Ovary (tissue), 9 donors: ENCODE measurements around the gene KLC3. TPM values are rescaled to one million over a fixed set of nuclear protein-coding genes. Genes with fewer than 3 reads are reported as not detected.

ENCODE experiments used
- DNase-seq, 5 donors: peaks; one replicate each; pipeline ENCODE4 v3.0.0-alpha.2; 2019 to 2020
- H3K27ac ChIP-seq, 2 donors: fragments of 200-600 bp; one replicate each; pipeline versions ENCODE4 v1.5.1 to v1.8.0; 2019 to 2022
- H3K27me3 ChIP-seq: fragments of 200-600 bp; one replicate; pipeline ENCODE4 v1.8.0; 2022
- H3K36me3 ChIP-seq: fragments of 200-600 bp; sonication (generic); one replicate; pipeline ENCODE4 v1.5.1; 2019
- H3K4me1 ChIP-seq: one replicate; pipeline ENCODE4 v1.8.1; 2013; ENCODE audit warnings: mild to moderate bottlenecking, moderate library complexity; ENCODE audit not compliant: insufficient read depth
- H3K4me3 ChIP-seq: fragments of 200-600 bp; sonication (generic); one replicate; pipeline ENCODE4 v1.5.1; 2017
- H3K9me3 ChIP-seq, 2 donors: fragments of 200-600 bp in 1 of 2; sonication (generic) in 1 of 2; one replicate each; pipeline versions ENCODE4 v1.5.1 to v1.8.1; 2013 to 2019; ENCODE audit warnings: mild to moderate bottlenecking in 1 of 2, moderate library complexity in 1 of 2
- EP300 ChIP-seq: sonication (generic); formaldehyde crosslinking; IDR thresholded peaks from one replicate; pipeline ENCODE4 v1.6.1; 2017; ENCODE audit warnings: antibody characterized with exemption
- POLR2A ChIP-seq: fragments of 450-650 bp; IDR thresholded peaks from one replicate; pipeline ENCODE4 v1.6.1; 2017; ENCODE audit warnings: antibody characterized with exemption, mild to moderate bottlenecking, moderate library complexity
- WGBS, 3 donors: extraction: QIAGEN DNeasy Blood & Tissue Kit in 1 of 3; methylation state at CpG; one replicate each; pipeline versions ENCODE4 v1.1.5 to v1.1.7; 2013 to 2017; 5-methylcytosine and 5-hydroxymethylcytosine counted together
- intact Hi-C, 4 donors: fragments of 100-400 bp; cut with DNase I; formaldehyde crosslinking; loops; one replicate each; pipeline versions ENCODE4 v1.11.0 to v1.15.1; 2022 to 2023
- polyA plus RNA-seq, 2 donors: library from polyadenylated mRNA; stranded (reverse); fragments of 200-250 nt in 1 of 2; fragments of 350-450 nt in 1 of 2; fragmentation: Illumina TruSeq in 1 of 2; extraction: RNeasy Lipid Tissue Mini Kit (QIAGEN cat#74804) in 1 of 2; gene quantifications; one replicate each; pipeline ENCODE4 v1.2.3, GENCODE V29; 2013 to 2014
- total RNA-seq, 7 donors: library from RNA; depleted of rRNA in 2 of 7; stranded (reverse); fragments of >200 nt in 2 of 7; fragmentation: NEBNext Ultra II Directional in 3 of 7; extraction: Animal tissue kit (Norgen Biotek cat#: 25700) in 3 of 7; gene quantifications; one replicate each; pipeline versions ENCODE4 v1.1.0 to v1.2.4, GENCODE V29; 2016 to 2023
- TF ChIP-seq, protein P1 (sequence below), 3 donors: fragments of 450-650 bp in 2 of 3; fragments of 200-600 bp in 1 of 3; IDR thresholded peaks; one replicate each; pipeline versions ENCODE4 v1.5.1 to v1.8.0; 2016 to 2022; ENCODE audit warnings: antibody characterized with exemption in 3 of 3, mild to moderate bottlenecking in 1 of 3
- donor health status: DM: no; HTN: no; CAD: no; lungs with moderate emphysema.
- donor health status: DM: no; HTN: no; CAD: no.
- donor health status: Bipolar disorder and iron deficiency.
- donor health status: DM: yes; HTN: yes; CAD: no.
- donor health status: DM: no; HTN: no; CAD: no.
- donor health status: DM: yes; HTN: yes; CAD: no.

Gene KLC3
- total and polyA plus RNA-seq, 9 donors: 0.30 to 7.1 (median 0.36) TPM; not detected in 5

DNA sequence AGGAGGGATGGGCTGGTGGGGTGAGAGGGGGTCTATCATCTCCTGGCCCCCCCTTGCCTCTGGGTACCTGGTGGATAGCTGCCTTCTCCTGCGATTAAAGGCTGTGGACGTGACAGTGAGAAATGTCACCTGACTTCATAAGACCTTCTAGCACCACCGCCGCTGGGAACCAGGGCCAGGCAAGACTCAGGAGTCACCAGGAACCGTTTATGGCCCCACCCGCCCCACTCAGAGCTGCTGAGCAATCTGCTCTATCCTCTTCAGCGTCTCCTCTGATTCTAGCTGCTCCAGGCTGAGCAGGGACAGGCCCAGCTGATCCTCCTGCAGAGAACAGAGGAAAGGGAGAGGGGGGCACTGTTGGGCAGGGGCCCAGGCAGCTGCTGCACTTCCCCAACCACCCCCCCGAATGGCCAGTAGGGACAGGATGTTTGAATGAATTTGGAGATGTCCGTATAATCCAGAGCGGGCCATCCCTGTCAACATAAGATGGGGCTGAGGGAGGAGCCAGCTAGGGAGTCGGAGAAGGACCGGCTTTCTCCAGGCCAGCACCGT, 10.9 kb downstream of the KLC3 start:
- TF ChIP-seq, protein P1, sequence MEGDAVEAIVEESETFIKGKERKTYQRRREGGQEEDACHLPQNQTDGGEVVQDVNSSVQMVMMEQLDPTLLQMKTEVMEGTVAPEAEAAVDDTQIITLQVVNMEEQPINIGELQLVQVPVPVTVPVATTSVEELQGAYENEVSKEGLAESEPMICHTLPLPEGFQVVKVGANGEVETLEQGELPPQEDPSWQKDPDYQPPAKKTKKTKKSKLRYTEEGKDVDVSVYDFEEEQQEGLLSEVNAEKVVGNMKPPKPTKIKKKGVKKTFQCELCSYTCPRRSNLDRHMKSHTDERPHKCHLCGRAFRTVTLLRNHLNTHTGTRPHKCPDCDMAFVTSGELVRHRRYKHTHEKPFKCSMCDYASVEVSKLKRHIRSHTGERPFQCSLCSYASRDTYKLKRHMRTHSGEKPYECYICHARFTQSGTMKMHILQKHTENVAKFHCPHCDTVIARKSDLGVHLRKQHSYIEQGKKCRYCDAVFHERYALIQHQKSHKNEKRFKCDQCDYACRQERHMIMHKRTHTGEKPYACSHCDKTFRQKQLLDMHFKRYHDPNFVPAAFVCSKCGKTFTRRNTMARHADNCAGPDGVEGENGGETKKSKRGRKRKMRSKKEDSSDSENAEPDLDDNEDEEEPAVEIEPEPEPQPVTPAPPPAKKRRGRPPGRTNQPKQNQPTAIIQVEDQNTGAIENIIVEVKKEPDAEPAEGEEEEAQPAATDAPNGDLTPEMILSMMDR (IDR thresholded peaks at IDR 0.05): no peak
- no peak for TF ChIP-seq POLR2A
- no peak for TF ChIP-seq EP300
- no peak overlapping the region for H3K4me3 ChIP-seq
- no peak overlapping the region for H3K27ac ChIP-seq
- no peak for DNase-seq
- 61 to 75% (median 64%) methylated on average over 13 of the region's 13 CpGs for WGBS, 3 donors
- no peaks in the 10 kb centered on the region for H3K36me3 ChIP-seq
- no peaks in the 10 kb centered on the region for H3K9me3 ChIP-seq
- H3K27me3 ChIP-seq: no peaks in the 10 kb centered on the region
- intact Hi-C loops: no loop called here
- H3K4me1 ChIP-seq: no peaks in the 10 kb centered on the region

DNA sequence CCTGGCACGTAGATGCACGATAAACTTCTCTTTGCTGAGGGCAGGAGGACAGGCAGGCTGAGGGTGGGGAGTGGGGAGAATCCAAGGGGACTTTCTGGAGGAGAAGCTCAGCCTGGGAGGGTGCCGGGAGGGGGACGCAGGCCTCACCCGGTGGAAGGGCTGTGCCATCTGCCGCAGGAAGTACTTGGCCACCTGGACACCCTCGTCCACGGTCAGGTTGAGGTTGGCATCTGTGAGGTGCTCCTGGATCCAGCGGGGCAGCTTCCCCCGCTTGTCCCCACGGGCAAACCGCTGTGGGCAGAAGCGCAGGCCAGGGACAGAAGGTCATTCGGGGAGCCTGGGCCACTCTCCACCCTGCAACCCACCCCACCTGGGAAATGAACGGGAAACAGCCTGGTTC, 11.5 kb downstream of the KLC3 start:
- 81 to 90% (median 89%) methylated on average over 15 of the region's 15 CpGs for WGBS, 3 donors
- Histone ChIP-seq H3K9me3 (no peaks in the 10 kb centered on the region), H3K36me3 (no peaks in the 10 kb centered on the region), H3K27ac (no peak overlapping the region), H3K27me3 (no peaks in the 10 kb centered on the region), H3K4me1 (no peaks in the 10 kb centered on the region), H3K4me3 (no peak overlapping the region)
- TF ChIP-seq POLR2A: no peak
- TF ChIP-seq EP300: no peak
- TF ChIP-seq, protein P1 (IDR thresholded peaks at IDR 0.05): no peak
- DNase-seq: no peak
- intact Hi-C loops: no loop called here

DNA sequence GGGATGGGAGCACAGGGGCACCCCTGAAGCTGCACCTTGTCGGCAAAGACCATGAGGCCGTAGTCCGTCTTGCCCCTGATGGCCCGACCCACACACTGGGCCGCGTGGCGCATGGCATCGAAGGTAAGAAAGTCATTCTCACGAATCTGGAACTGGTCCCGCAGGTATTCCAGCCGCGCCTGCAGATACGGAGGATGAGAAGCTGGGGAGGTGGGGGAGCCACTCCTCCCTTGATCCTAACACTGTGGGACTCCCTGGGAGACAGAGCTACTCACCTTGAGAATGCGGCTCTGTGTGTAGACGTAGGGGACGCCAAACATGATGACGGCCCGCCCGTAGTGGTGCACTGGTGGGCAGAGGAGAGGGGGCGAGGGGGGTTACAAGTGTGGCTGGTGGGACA, 11.9 kb downstream of the KLC3 start:
- no peak for DNase-seq
- H3K4me1 ChIP-seq: no peaks in the 10 kb centered on the region
- no peaks in the 10 kb centered on the region for H3K9me3 ChIP-seq
- TF ChIP-seq, protein P1 (IDR thresholded peaks at IDR 0.05): no peak
- TF ChIP-seq EP300 (no peak), POLR2A (no peak)
- no peak overlapping the region for H3K27ac ChIP-seq
- no peaks in the 10 kb centered on the region for H3K27me3 ChIP-seq
- intact Hi-C loops: no loop called here
- WGBS, 3 donors: 90 to 94% (median 91%) methylated on average over 19 to 20 of the region's 20 CpGs
- no peak overlapping the region for H3K4me3 ChIP-seq
- H3K36me3 ChIP-seq: no peaks in the 10 kb centered on the region

DNA sequence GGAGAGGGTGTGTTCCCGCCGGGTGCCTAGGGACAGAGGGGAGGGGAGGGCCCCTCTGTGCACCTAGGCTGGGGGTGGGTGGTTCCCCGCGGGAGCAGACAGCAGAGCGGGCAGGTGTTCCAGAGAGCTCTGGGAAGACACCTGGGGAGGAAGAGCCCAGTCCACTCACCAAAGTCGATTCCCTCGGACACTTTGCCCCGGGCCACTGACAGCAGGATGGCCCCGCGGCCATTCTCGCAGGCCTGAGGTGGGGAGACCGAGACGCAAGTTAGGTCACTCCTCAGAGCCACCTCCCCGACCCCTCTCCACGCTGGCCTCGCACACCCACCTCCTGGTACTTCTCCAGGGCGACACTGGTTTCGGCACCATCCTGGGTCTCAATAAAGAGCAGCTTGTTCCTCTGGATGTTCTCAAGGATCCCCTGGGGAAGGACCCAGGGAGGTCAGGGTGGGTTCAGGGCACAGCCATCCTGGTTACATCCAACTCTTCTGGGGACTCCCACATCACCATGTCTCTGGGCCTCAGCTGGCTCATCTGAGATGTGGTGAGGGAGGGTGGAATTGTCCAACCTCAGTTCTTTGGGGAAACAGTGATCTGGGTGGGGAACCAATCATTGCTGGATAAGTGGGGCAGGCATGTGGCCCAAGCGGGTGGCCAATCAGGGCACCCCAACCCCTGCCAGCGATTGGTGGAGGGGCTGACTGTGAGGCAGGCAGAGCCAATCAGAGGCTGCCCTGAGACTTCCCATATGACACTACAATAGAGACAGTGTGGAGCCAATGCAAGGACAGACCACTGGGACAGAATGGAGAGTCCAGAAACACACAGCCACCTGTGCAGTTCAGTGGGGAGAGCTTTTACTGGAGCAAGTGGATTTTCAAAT, 12.6 kb downstream of the KLC3 start:
- Histone ChIP-seq H3K4me1 (no peaks in the 10 kb centered on the region), H3K27me3 (no peaks in the 10 kb centered on the region), H3K27ac (no peak overlapping the region), H3K9me3 (no peaks in the 10 kb centered on the region), H3K36me3 (no peaks in the 10 kb centered on the region), H3K4me3 (no peak overlapping the region)
- 84 to 88% (median 86%) methylated on average over 20 of the region's 20 CpGs for WGBS, 3 donors
- intact Hi-C loops: no loop called here
- no peak for DNase-seq
- TF ChIP-seq, protein P1 (IDR thresholded peaks at IDR 0.05): no peak
- TF ChIP-seq EP300 (no peak), POLR2A (no peak)
